H7 (cell line): Measurements from ENCODE around the gene AGTRAP. TPM values are rescaled to one million over a fixed set of nuclear protein-coding genes. Genes with fewer than 3 reads are reported as not detected.

ENCODE experiments used
- DNase-seq: peaks from one replicate; pipeline ENCODE4 v3.0.0; 2012
- H3K27me3 ChIP-seq: 2 replicates; pipeline ENCODE4 v1.6.0; 2011; ENCODE audit warnings: mild to moderate bottlenecking, low read length; ENCODE audit not compliant: control insufficient read depth, insufficient read depth
- H3K36me3 ChIP-seq: replicated peaks from 2 replicates; pipeline ENCODE4 v1.5.1; 2011; ENCODE audit warnings: low read length; ENCODE audit not compliant: control insufficient read depth, insufficient read depth
- H3K4me3 ChIP-seq: 2 replicates; pipeline ENCODE4 v1.5.1; 2011; ENCODE audit warnings: low read depth, mild to moderate bottlenecking, control low read depth, low read length, moderate library complexity; ENCODE audit not compliant: insufficient read depth
- total RNA-seq: library from RNA; depleted of rRNA; stranded (reverse); fragments of >200 nt; shearing (Covaris generic); gene quantifications from 2 replicates; pipeline ENCODE4 v1.2.3, GENCODE V29; 2014; rRNA removed

AGTRAP gene
- 162 and 166 TPM in 2 replicates for total RNA-seq

GRCh38 chr1:11735854-11736745 lies at the start of gene AGTRAP:
Gene AGTRAP, plus strand, starts transcription at chr1:11736136. Its CDS starts 73 bp downstream, at chr1:11736209.
- Histone ChIP-seq H3K36me3 (no peaks in the 10 kb centered on the region), H3K4me3 (peak within 1 kb of the TSS; percentile 95), H3K27me3 (no peaks in the 10 kb centered on the region)
- peak; percentile 97 for DNase-seq

GRCh38 chr1:11688506-11688905 lies 47.4 kb upstream of the AGTRAP start:
- no peak for DNase-seq
- Histone ChIP-seq H3K4me3 (no peak overlapping the region), H3K36me3 (peaks cover 3% of the 10 kb centered on the region), H3K27me3 (peaks cover 7% of the 10 kb centered on the region)

- Histone ChIP-seq H3K4me3 (peak overlapping the region; percentile 94), H3K27me3 (peaks cover 7% of the 10 kb centered on the region), H3K36me3 (peaks cover 3% of the 10 kb centered on the region)
- DNase-seq = peak; percentile 86
These were observed 45.3 kb upstream of the AGTRAP start for GRCh38 chr1:11690397-11691301.

GRCh38 chr1:11691302-11691914 lies 44.5 kb upstream of the AGTRAP start, which contains the start of gene DRAXIN:
Gene DRAXIN, plus strand, starts transcription at chr1:11691710. Its CDS starts 14,549 bp downstream, at chr1:11706259.
- H3K4me3 ChIP-seq = peak within 1 kb of the TSS; percentile 94
- H3K27me3 ChIP-seq = peaks cover 7% of the 10 kb centered on the region
- no peaks in the 10 kb centered on the region; the same call in 1 of the 2 replicates for H3K36me3 ChIP-seq
- DNase-seq = peak; percentile 97

- no peaks in the 10 kb centered on the region; the same call in 1 of the 2 replicates for H3K36me3 ChIP-seq
- H3K4me3 ChIP-seq = peak overlapping the region; percentile 94
- DNase-seq = peak; percentile 81
- H3K27me3 ChIP-seq = peaks cover 7% of the 10 kb centered on the region
These were observed 43.8 kb upstream of the AGTRAP start for GRCh38 chr1:11691928-11692711.

GRCh38 chr1:11693024-11693590 lies 42.8 kb upstream of the AGTRAP start:
- H3K27me3 ChIP-seq = peaks cover 7% of the 10 kb centered on the region
- peak overlapping the region; percentile 94 for H3K4me3 ChIP-seq
- DNase-seq = no peak

GRCh38 chr1:11693917-11694316 lies 42.0 kb upstream of the AGTRAP start:
- no peaks in the 10 kb centered on the region for H3K36me3 ChIP-seq
- H3K4me3 ChIP-seq = no peak overlapping the region
- peaks cover 7% of the 10 kb centered on the region for H3K27me3 ChIP-seq
- no peak for DNase-seq

More at GRCh38 chr1:11693024-11693590, 42.8 kb upstream of the AGTRAP start:
- no peaks in the 10 kb centered on the region for H3K36me3 ChIP-seq

GRCh38 chr1:11695861-11696260 lies 40.1 kb upstream of the AGTRAP start:
- no peak for DNase-seq
- peaks cover 7% of the 10 kb centered on the region for H3K27me3 ChIP-seq
- no peaks in the 10 kb centered on the region for H3K36me3 ChIP-seq
- no peak overlapping the region for H3K4me3 ChIP-seq

- peak; percentile 74 for DNase-seq
- H3K27me3 ChIP-seq = peaks cover 3% of the 10 kb centered on the region
- H3K4me3 ChIP-seq = no peak overlapping the region
- H3K36me3 ChIP-seq = no peaks in the 10 kb centered on the region
These were observed 38.6 kb upstream of the AGTRAP start for GRCh38 chr1:11697188-11697892.

- Histone ChIP-seq H3K27me3 (no peaks in the 10 kb centered on the region; the same call in 1 of the 2 replicates), H3K36me3 (no peaks in the 10 kb centered on the region), H3K4me3 (no peak overlapping the region)
- no peak for DNase-seq
These were observed 38.1 kb upstream of the AGTRAP start for GRCh38 chr1:11697893-11698210.

GRCh38 chr1:11700601-11701467 lies 35.1 kb upstream of the AGTRAP start:
- DNase-seq = peak; percentile 70
- no peaks in the 10 kb centered on the region for H3K27me3 ChIP-seq
- no peak overlapping the region for H3K4me3 ChIP-seq
- H3K36me3 ChIP-seq = no peaks in the 10 kb centered on the region

- Histone ChIP-seq H3K36me3 (no peaks in the 10 kb centered on the region), H3K4me3 (no peak overlapping the region), H3K27me3 (no peaks in the 10 kb centered on the region)
- DNase-seq = peak; percentile 62
These were observed 34.4 kb upstream of the AGTRAP start for GRCh38 chr1:11701551-11701961.
